GM18517 (cell line): Measurements from ENCODE around the gene CAPN11.
"Not testable (repeated sequence)": the region's sequence is repeated elsewhere in the genome, so short reads cannot be mapped to it uniquely, and the experiment has no call there.

Source experiments
- ATAC-seq: cut with Tn5 transposase; IDR thresholded peaks from one replicate; pipeline ENCODE4 v1.9.1; 2021; ENCODE audit warnings: mild to moderate bottlenecking, moderate library complexity; ENCODE audit not compliant: unreplicated experiment

The CAPN11 gene

DNA sequence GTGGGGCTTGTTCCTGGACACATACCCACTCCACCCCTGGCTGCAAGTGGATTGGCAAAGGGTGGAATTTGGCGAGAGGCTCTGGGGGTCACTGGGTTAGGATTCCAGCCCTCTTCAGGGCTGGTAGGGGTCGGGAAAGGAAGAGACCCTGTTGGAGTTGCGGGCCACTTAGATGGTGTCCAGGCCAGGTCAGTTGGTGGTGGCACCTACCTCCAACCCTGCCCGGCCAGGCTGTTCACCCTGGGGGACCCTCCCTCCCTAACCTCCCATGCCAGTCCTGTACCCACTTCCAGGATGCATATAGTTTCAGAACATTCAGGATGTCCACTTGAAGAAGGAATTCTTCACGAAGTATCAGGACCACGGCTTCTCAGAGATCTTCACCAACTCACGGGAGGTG lies 21.0 kb downstream of the CAPN11 start:
- no peak for ATAC-seq

DNA sequence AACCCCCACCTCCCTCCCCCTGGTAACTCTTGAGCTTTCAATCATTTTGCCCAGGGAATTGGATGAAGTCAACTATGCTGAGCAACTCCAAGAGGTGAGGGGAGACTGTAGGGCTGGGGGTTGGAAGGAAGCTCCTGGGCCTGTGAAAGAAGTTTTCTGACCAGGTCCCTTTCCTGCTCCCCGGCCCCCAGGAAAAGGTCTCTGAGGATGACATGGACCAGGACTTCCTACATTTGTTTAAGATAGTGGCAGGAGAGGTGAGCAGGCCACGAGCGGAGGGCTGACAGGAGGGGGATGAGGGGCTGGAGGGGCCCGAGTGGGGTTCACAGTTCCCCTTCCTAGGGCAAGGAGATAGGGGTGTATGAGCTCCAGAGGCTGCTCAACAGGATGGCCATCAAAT lies 21.8 kb downstream of the CAPN11 start:
- ATAC-seq: no peak

DNA sequence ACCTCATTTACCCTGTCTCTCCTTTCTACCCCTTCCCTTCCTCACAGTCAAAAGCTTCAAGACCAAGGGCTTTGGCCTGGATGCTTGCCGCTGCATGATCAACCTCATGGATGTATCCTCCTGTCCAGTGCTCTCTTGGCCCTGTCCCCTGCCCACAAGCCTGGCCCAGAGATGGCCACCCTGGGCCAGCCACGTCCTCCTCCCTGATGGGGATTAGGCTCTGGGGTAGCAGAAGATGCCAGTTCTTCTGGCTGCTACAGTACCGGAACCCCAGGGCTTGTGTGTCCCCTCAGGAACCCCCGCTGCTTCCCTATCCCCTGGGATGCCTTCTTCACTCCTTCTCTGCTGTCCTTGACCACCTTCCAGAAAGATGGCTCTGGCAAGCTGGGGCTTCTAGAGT lies 22.3 kb downstream of the CAPN11 start:
- no peak for ATAC-seq

DNA sequence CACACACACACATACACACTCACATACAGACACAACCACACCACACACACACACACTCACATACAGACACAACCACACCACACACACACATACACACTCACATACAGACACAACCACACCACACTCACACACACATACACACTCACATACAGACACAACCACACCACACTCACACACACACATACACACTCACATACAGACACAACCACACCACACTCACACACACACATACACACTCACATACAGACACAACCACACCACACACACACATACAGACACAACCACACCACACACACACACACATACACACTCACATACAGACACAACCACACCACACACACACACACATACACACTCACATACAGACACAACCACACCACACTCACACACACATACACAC lies 23.2 kb downstream of the CAPN11 start:
- not testable (repeated sequence) for ATAC-seq

DNA sequence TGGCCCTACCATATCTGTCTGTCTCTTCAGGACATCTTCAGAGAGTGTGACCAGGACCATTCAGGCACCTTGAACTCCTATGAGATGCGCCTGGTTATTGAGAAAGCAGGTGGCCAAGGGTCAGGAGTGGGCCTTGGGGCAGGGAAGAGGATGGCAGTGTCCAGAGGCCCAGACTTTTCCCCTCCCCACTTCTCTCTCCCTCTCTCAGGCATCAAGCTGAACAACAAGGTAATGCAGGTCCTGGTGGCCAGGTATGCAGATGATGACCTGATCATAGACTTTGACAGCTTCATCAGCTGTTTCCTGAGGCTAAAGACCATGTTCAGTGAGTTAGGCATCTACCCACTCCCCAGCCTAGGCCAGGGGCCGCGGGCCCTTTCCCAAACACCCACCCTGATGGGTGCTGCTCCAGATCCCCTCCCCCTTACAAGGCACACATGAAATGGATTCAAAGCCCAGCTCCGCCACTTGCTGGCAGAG lies 24.3 kb downstream of the CAPN11 start:
- ATAC-seq: no peak

DNA sequence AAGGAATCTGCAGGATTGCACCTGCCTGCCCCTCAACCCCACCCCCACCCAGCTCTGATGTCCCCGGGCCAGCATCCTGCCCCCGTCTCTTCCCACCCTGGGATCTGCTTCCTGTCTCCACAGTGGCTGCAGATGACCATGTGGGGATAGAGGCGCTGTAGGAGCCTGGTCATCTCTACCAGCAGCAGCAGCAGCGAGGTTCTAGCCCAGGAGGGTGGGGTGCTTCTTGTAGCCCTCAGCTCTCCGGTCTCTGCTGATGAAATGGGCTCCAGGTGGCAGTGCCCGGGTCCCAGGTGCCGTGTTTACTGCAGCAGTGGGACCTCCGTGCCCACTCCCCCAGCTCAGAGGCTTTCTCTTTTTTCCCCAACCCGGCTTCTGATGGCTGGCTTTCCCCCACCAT lies 25.2 kb downstream of the CAPN11 start:
- ATAC-seq: no peak

DNA sequence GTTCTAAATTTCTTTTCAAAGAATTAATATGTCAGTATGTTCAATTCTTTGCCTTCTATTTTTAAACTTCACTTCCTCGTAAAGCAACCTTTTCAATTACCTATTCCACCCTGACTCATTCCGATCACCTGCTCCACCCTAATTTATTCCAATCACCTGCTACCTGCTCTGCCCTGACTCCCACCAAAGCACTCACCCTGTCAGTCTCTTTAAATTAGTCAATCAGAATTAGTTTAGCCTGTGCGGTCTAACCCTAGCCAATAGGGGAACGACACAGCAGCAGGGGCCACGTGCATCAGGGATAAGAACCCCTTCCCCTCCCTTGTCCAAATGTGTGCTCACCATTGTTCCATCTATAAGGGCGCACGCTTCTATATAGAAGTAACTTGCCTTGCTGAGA lies 26.7 kb downstream of the CAPN11 start:
- ATAC-seq: not testable (repeated sequence)

DNA sequence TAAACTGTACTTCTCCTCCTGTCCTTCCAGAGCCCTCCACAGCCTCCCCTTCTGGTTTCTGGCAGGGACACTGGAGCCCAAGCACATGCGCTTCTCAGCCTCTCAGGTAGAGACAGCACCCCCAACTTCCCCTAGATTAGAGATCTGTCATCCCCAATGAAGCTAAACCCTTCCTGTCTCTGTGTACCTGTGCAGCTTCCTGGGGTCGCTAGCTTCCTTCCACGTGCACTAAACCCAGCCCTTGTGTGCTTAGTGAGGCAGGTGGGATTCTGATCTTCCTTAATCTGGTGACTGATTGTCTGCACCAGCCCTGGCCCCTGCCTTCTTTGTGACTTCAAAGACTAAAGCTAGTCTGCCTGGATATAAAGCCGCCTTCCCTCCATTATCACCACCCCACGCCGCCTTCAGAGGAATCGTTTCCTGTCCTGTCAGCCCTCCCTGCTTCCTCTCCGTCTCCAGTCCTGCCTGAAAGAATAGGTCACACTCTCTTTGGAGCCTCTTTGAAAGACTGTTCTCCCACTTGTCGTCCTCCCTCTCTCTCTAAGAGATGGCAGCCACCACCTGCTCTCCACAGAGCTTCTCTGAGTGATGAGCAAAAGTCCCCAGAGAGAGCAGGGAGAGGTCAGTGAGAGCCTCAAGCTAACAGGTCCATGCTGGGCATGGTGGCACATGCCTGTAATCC lies 27.5 kb downstream of the CAPN11 start:
- ATAC-seq: no peak

DNA sequence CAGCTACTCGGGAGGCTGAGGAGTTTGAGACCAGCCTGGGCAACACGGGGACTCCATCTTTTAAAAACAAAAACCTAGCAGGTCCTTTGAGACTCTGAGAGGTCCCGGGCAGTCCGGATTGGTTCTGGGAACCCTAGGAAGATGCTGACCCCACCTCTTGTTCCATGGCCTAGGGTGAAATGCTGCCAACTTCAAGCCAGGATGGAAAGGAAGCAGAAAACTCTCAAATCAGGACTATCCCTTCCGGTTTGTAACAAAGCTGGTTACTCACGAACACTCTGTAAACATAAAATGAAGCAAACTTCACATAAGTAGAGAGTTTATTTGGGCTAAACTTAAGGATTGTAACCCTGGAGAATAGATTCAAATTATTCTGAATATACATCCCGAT lies 28.0 kb downstream of the CAPN11 start:
- no peak for ATAC-seq

DNA sequence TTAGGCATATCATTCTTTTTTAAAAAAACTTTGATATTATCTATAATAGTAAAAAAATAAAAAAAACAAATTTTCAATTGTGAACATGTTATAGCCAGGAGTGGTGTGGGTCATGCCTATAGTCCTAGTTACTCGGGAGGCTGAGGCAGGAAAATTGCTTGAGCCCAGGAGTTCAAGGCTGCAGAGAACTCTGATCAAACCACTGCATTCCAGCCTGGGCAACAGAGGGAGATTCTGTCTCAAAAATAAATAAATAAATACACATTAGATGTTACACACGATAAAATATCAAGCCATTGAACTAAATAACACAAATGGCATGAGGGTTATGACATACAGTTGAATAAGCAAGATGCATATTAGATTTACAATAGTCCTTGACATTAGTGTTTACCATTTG lies 30.2 kb downstream of the CAPN11 start:
- no peak for ATAC-seq

DNA sequence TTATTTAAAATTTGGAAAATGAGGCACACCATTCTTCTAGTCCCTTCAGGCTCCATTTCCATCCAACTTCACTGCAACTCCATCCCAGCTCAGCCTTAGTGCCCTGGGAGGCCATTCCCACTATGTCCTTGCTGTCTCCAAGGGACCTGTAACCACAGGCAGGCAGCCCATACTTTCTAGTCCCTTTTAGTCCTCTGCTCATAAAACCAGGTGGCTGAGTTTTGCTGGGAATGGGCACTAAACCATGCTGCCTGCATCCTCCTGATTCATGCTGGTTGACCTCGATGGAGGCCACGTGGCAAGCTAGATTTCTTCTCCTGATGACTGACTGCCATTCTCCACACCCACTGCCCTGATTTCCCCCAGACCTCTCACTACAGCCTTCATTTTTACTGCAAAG lies 30.6 kb downstream of the CAPN11 start:
- no peak for ATAC-seq

DNA sequence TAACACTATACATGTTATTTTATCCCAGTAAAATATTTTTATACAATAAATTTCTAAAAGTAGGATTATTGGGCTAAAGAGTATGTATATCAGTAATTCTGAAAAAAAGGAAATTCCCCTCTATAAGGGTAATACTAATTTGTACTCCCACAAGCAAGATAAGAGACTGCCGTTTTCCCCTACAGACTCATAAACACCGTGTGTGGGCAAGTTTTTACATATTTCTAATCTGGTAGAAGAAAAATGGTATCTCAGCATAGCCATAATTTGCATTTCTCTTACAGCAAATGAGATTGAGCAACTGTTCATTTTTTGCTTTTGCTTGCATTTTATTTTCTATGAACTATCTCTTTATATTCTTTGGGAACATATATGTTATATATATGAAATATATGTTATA lies 32.1 kb downstream of the CAPN11 start:
- peak; percentile 64 for ATAC-seq

DNA sequence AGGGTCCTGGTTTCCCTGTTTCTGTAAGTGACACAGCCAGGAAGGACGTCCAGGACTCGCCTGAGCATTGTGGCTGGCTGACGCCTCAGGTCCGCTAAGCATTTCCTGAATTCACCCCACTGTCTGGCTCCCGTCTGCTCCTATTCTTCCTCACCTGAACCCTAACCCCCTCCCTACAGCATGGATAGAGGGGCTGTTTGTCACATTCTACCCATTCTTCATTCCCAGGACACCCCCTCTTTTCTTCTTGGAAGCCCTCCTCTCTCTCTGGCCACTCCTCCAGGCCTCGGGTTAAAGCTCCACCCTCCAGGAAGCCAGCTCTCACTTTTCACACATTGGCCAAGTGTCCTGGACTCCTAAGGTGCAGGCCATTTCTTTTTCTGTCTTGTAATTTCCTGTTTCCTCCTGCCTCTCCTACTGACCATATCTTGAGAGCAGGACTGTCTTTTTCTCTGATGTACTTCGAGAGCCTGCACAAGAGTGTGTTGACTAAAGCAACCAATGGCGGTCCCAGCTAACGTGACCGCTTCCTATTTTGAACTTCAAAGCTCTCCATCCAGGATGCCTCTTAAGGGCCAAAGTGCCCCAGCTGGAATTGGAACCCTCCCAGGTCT lies 33.9 kb downstream of the CAPN11 start:
- no peak for ATAC-seq

DNA sequence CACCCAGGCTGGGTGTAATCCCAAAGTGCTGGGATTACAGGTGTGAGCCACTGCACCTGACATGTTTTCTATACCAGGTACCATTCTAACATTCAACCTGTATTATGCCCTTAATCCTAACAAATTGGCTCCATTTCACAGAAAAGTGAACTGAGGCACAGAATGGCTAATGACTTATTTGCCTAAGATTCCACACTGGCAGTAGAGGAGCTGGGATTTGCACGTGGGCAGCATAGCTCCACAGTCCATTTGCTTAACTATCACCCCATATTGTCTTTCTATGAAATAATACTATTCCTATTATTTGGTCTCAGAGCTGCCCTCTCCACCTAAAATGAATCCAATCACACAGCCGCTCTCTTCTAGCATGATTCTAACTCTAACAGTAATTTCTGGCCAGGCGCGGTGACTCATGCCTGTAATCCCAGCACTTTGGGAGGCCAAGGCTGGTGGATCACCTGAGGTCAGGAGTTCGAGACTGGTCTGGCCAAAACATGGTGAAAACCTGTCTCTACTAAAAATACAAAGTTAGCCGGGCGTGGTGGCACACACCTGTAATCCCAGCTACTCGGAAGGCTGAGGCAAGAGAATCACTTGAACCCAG lies 34.8 kb downstream of the CAPN11 start:
- no peak for ATAC-seq

DNA sequence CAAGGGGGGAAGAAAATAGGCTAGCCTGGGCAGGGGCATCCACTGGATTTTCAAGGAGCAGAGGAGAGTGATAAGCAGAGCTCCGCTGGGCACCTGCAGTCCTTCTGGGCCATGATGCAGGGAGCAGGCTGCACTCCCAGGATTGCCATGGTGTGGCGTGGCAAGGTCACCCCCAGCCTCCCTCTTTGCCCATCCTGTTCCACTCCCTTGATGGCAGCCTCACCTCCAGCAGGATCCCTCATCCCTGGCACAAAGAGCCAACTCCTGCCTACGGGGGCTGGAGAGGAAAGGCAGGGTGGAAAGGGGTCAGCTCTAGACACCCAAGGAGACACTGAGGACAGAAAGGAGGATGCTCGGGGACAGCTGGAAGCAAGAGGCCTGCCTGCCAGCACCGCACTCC lies 35.7 kb downstream of the CAPN11 start:
- no peak for ATAC-seq

DNA sequence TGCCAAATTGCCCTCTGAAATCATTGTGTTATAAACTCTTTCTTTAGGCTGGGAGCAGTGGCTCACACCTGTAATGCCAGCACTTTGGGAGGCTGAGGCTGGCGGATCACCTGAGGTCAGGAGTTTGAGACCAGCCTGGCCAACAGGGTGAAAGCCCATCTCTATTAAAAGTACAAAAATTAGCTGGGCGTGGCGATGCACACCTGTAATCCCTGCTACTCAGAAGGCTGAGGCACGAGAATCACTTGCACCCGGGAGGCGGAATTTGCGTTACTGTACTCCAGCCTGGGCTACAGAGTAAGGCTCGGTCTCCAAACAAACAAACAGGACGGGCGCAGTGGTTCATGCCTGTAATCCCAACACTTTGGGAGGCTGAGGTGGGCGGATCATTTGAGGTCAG lies 37.7 kb downstream of the CAPN11 start:
- ATAC-seq: not testable (repeated sequence)

DNA sequence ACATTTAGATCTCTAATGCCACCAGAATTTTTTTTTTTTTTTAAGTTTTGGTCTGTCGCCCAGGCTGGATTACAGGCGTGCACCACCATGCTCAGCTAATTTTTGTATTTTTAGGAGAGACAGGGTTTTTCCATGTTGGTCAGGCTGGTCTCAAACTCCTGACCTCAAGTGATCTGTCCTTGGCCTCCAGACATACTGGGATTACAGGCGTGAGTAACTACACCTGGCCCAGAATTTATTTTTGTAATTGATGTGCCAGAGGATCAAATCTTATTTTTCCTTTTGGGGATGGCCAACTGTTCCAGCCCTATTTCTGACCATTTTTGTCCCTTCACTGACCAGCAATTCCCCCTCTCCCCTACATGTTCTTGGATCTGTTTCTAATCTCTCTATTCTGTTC lies 40.1 kb downstream of the CAPN11 start:
- no peak for ATAC-seq

DNA sequence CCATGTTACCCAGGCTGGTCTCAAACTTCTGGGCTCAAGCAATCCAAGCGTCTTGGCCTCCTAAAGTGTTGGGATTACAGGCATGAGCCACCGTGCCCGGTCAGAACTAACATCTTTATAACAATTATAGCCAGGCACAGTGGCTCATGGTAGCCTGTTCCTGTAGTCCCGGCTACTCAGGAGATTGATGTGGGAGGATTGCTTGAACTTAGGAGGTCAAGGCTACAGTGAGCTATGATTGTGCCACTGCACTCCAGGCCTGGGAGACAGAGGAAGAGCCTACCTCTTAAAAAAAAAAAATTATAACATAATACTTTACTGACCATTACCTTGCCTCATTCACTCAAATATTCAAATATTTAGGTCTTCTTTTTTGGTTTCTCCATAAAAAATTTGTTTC lies 41.3 kb downstream of the CAPN11 start:
- no peak for ATAC-seq

DNA sequence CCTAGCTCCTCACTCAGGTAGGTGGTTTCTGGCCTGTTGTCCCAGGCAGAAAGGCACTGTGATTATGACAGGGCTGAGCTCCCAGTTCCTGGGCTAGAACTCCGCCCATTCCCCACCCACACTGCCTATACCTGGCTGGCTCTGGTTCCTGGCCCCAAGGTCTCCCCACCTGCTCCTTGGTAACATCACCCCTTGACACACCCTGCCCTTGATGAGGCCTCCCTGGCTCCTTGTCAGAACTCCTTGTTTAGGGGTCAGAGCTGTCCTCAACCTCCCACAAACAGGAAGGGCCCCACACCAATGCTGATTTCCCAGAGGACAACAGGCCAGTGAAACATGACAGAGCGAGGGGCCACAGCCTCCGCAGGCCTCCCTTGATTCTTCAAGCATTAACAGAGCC lies 42.6 kb downstream of the CAPN11 start:
- no peak for ATAC-seq

DNA sequence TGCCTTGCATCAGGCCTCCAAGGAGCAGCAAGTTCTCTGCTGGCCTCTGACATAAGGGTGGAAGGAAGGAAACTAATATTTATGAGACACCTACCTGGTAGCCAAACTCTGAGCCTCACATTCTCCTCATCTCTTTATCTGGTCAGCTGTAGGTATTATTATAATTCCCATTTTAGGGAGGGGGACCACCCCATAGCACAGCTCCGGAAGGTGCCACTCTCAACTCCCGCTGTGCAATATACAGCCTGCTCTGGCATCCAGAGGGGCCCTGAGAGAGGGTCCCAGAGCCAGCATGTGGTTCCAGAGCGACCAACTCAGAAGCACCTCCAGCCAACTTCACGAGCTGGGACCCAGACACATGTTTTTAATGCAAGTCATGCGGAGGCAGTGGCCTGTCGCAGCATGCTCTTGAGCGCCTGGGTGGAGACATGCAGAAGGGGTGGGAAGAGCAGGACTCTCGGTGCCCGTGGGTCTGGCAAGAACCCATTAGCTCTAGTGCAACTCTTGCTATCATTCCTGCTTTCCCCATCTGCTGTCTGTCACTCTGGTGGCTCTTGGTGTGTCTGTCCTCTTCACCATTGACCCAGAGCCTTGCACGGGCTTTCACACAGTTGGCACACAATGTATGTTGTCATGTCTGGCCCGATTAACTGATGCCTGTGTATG lies 43.2 kb downstream of the CAPN11 start:
- no peak for ATAC-seq

DNA sequence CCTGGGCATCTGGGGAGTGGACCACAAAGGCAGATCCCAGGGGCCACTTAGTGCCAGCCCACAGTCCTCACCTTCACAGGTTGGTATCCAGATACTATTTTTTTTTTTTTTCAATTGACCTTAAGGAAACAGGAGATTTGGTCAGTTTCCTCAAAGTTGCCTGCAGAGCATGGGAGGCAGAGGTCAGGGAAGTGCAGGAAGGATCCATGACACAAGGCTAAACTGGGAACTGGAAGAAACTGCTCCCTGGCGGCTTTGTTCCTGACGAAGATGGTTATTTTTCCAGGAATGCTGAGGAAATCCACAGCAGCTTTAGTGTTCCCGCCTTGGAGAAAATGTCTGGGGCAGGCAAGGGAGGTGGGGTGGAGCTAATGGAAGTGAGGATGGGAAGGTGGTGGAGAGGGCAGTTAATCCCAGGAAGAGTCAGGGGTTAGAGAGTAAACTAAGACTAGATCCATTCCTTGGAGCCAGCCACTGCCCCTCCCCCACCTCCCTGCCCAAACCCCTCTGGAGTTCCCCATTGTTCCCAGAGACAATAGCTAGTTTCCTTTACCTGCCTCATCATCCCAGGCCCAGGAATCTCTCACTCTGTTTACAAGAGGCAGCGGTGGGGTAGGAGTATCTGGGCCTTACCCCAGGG lies 43.8 kb downstream of the CAPN11 start:
- ATAC-seq: no peak
